Skeletal muscle tissue (tissue), 4 donors: Measurements from ENCODE around the gene NRXN3. TPM values are rescaled to one million over a fixed set of nuclear protein-coding genes. Genes with fewer than 3 reads are reported as not detected.

Experiments
- H3K27ac ChIP-seq: one replicate; pipeline ENCODE4 v1.7.0; 2013; ENCODE audit warnings: mild to moderate bottlenecking, low read depth, low read length, inconsistent platforms
- H3K27me3 ChIP-seq, 3 donors: one replicate each; pipeline ENCODE4 v1.7.0; 2013; ENCODE audit warnings: low read length in 3 of 3; ENCODE audit not compliant: control insufficient read depth in 3 of 3, insufficient read depth in 3 of 3
- H3K36me3 ChIP-seq, 3 donors: one replicate each; pipeline ENCODE4 v1.7.0; 2013; ENCODE audit warnings: low read length in 3 of 3; ENCODE audit not compliant: control insufficient read depth in 3 of 3, insufficient read depth in 3 of 3
- H3K4me1 ChIP-seq, 3 donors: one replicate each; pipeline ENCODE4 v1.7.0; 2013; ENCODE audit warnings: low read length in 3 of 3, mild to moderate bottlenecking in 3 of 3; ENCODE audit not compliant: control insufficient read depth in 3 of 3, insufficient read depth in 3 of 3
- H3K4me3 ChIP-seq, 3 donors: one replicate each; pipeline ENCODE4 v1.7.0; 2013; ENCODE audit warnings: low read length in 3 of 3
- H3K9ac ChIP-seq, 3 donors: one replicate each; pipeline ENCODE4 v1.7.0; 2013; ENCODE audit warnings: low read length in 3 of 3, mild to moderate bottlenecking in 3 of 3, moderate library complexity in 2 of 3, low read depth in 1 of 3
- H3K9me3 ChIP-seq, 3 donors: one replicate each; pipeline ENCODE4 v1.7.0; 2013; ENCODE audit warnings: low read length in 3 of 3; ENCODE audit not compliant: control insufficient read depth in 3 of 3
- total RNA-seq: library from RNA; depleted of rRNA; stranded (reverse); fragments of >200 nt; gene quantifications from one replicate; pipeline ENCODE4 v1.2.3, GENCODE V29; 2014
- donor health status: Osteomylitis.

NRXN3 gene
- total RNA-seq, 1 donor from 2014 or later, result 0.52 TPM

DNA sequence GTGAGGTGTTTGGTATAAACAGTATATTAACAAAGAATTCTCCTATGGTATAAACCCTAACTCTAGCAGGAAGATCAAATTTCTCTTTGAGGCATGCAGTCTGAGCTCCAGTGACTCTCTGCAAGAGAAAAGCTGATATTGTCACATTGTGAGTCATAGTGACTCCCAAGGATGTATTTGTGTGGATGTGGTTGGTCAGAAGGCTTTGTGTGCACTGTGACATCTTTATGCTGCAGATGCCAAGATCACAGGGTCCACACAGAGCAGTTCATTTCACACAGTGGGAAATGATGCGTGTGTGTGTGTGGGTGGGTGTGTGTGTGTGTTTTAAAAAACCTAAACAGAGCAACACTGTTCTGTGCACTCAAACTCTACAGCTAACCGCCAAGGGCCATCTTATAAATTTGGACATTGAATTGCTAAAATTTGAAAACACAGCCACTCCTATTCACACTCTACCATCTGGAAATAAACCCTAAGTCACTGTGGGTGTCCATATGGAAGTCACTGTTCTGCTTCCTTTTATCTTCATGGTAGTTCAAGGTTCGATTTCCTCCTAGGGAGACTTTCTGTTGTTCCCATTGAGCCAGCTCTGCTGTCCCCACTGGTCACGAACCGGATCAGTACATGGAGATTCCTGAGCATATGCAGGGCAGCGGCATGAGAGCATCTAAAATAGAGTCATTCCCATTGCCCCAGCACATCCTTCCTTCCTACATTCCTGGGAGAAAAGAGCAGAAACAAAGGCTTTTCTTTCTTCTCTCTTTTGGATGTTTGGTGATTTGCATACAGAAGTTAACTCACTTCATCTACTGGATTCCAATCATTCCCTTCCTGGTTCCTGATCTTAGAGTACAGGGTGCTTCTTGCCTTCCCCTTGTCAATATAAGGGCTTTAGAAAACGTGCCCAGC is 1313.6 kb downstream of the NRXN3 start:
- no peaks in the 10 kb centered on the region for H3K9me3 ChIP-seq
- no peaks in the 10 kb centered on the region for H3K36me3 ChIP-seq
- no peak overlapping the region for H3K4me3 ChIP-seq
- no peak overlapping the region for H3K9ac ChIP-seq
- no peaks in the 10 kb centered on the region for H3K27me3 ChIP-seq
- no peaks in the 10 kb centered on the region for H3K4me1 ChIP-seq
- no peak overlapping the region for H3K27ac ChIP-seq

DNA sequence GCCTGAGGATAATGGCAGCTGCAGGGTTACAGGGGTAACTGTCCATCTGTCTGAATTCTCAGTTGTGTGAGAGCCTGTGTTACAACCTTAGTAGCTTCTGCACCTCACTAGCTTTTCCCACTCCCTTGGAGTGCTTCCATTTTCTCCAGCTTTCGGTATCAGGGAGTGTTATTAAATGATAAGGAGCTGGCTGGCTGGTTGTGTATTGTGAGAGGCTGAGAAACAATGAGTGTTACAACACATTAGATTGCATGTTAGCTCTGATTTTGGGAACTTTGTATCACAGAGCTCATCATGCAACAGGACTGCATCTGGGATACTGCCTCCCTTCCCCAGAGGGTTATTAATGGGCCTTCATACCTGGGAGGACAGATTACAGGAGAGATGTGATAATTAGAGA is 1317.5 kb downstream of the NRXN3 start:
- H3K27ac ChIP-seq, result no peak overlapping the region
- H3K36me3 ChIP-seq, result no peaks in the 10 kb centered on the region
- no peak overlapping the region for H3K4me3 ChIP-seq
- H3K9ac ChIP-seq, result no peak overlapping the region
- no peaks in the 10 kb centered on the region for H3K9me3 ChIP-seq
- no peaks in the 10 kb centered on the region for H3K4me1 ChIP-seq
- H3K27me3 ChIP-seq, result no peaks in the 10 kb centered on the region

DNA sequence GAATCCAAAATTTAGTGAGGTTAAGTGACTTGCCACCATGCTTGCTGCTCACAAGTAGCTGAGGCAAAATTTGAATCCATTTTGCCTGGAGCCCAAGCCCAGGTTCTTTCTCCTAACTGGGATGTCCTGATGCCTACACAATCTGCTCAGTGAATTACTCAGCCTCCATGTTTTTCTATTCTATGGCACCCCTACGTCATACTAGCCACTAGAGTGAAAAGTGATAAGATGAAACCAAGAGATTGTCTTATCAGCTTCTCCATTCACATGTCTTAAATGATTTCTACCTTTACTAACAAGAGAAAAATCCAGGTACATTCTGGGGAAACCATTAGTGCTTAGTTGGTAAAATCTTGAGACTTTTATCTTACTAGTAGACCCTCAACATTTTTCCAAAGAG is 1321.0 kb downstream of the NRXN3 start:
- Histone ChIP-seq H3K9me3 (no peaks in the 10 kb centered on the region), H3K9ac (no peak overlapping the region), H3K27me3 (no peaks in the 10 kb centered on the region), H3K4me3 (no peak overlapping the region), H3K4me1 (no peaks in the 10 kb centered on the region), H3K27ac (no peak overlapping the region), H3K36me3 (no peaks in the 10 kb centered on the region)

DNA sequence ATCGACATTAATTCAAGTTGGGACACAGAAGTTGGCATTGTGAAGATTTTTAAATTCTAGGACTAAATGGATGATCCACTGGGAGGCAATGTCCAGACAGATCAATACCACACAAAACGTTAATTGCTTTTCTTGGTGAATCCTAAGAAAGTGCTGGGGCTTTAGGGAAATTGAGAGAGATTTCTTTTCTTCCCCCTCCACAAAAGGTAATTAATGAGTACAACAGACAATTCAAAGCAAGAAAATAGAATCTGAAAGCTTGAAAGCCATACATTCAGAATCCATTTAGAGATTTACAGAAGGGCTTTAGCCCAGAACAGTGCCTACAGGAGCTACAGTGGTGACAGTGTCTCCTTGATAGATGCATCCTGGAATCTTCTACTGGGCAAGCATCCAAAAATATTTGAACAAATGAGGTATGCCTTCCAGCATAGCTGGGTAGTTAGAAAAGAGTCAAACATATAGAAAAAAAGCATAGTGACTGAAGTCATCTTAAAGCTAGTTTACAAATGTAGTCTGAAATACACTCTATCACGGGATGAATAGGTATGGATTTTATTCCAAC is 1323.0 kb downstream of the NRXN3 start:
- Histone ChIP-seq H3K36me3 (no peaks in the 10 kb centered on the region), H3K4me3 (no peak overlapping the region), H3K27ac (no peak overlapping the region), H3K9ac (no peak overlapping the region), H3K4me1 (no peaks in the 10 kb centered on the region), H3K27me3 (no peaks in the 10 kb centered on the region), H3K9me3 (no peaks in the 10 kb centered on the region)

DNA sequence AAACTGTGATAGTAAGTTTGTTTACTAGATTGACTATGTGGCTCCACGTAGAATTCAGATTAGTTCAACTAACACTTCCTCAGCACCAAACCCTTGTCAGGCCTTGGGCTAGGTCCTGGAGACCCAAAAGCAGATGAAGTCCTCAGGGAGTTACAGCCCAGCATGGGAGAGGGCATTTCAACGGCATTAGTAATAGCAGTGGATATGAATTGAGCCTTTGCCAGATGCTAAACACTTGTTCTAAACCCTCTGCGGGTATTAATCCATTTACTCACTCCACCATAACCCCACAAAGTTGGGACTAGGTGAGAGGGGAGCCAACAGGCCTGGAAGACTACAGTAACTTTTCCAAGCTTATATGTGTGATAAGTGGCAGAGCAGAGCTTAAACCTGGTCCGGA is 1326.5 kb downstream of the NRXN3 start:
- Histone ChIP-seq H3K36me3 (no peaks in the 10 kb centered on the region), H3K4me3 (no peak overlapping the region), H3K9ac (no peak overlapping the region), H3K4me1 (no peaks in the 10 kb centered on the region), H3K27me3 (no peaks in the 10 kb centered on the region), H3K9me3 (no peaks in the 10 kb centered on the region), H3K27ac (no peak overlapping the region)

DNA sequence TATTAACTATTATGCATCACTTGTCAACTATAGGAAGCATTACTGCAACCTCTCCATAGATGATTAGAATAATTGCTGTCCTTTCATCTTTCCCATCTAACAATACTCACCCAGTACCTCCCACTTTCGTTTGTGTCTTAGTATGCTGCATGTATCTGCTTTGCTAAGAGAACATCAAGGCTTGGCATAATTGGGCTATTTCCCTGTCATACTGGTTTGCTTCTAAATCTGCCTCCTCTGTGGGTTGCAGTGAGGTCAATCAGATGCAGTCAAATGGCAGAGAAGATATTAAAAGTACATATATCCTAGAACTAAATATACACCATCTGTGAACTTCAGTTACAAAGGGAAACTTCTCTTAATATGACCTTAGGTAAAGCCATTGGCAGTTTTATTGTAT is 1330.3 kb downstream of the NRXN3 start:
- Histone ChIP-seq H3K36me3 (no peaks in the 10 kb centered on the region), H3K9ac (no peak overlapping the region), H3K4me1 (no peaks in the 10 kb centered on the region), H3K27me3 (no peaks in the 10 kb centered on the region), H3K9me3 (no peaks in the 10 kb centered on the region), H3K27ac (no peak overlapping the region), H3K4me3 (no peak overlapping the region)

DNA sequence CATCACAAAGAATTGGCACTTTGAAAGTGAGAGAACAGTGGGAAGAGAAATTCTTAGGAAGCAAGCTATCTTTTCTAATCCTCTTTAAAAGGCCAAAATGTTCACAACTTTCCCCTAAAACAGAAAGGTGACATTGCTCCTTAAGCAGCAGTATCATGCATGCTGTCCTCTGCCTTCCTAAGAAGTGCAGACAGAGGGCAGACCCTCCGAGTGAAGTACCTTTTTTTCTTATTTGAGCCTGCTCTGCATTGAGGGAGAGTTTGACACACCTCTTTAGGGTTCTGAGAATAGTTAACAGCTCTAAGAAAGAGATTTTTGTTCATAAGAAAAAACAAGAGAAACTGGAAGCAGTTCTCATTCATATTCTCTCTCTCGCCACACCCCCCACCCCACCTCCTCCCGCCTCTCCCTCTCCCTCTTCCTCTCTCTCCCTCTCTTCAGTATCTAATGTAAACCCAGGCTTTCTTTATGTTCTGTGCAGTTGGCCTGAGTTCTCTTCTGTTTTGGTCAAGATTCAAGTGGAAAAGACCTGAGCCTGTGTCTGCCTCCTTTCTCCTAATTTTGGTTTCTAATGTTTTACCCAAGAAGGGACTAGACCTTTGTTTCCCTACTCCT is 1332.1 kb downstream of the NRXN3 start:
- H3K27ac ChIP-seq, result no peak overlapping the region
- no peaks in the 10 kb centered on the region for H3K4me1 ChIP-seq
- H3K27me3 ChIP-seq, result no peaks in the 10 kb centered on the region
- H3K9me3 ChIP-seq, result no peaks in the 10 kb centered on the region
- H3K36me3 ChIP-seq, result no peaks in the 10 kb centered on the region
- no peak overlapping the region for H3K9ac ChIP-seq
- no peak overlapping the region for H3K4me3 ChIP-seq

DNA sequence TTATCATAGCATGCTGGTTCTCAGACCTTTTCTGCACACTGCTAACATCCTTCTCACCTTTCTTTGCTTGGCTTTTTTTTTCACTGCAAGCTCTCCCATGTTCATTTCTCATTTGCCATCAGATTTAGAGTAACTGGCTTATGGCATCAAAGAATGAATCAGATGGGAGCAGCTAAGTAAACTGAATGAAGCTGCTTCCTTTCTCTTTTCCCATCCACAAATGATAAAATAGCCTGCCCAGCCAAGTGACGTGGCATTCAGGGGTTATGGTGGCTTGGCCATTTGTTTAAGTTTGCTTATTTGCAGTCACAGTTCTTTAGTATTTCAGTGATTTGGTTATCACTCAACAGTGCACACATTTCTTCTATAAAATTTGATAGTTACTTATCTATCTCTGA is 1332.6 kb downstream of the NRXN3 start:
- no peaks in the 10 kb centered on the region for H3K9me3 ChIP-seq
- H3K4me3 ChIP-seq, result no peak overlapping the region
- H3K27ac ChIP-seq, result no peak overlapping the region
- H3K27me3 ChIP-seq, result no peaks in the 10 kb centered on the region
- no peaks in the 10 kb centered on the region for H3K4me1 ChIP-seq
- H3K9ac ChIP-seq, result no peak overlapping the region
- H3K36me3 ChIP-seq, result no peaks in the 10 kb centered on the region

DNA sequence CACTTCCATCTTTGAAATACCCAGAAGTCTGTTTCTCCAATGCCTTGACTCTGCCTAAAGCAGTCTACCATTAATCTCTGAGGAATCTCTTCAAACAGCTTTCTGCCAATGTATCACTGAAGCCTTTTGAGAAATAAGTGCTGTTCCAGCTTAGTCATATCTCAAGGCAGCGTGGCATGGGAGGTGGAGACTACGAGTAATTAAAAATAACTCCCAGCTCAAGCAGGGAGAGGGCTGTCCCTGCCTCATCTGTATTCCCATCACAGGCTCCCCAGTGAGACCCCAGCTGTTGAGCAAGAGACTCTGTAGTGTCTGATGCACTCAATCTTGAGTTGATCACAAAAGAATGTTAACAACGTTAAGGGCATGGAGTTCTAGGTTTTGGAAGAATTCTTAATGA is 1340.5 kb downstream of the NRXN3 start:
- Histone ChIP-seq H3K27me3 (no peaks in the 10 kb centered on the region), H3K36me3 (no peaks in the 10 kb centered on the region), H3K9ac (no peak overlapping the region), H3K4me3 (no peak overlapping the region), H3K4me1 (no peaks in the 10 kb centered on the region), H3K9me3 (no peaks in the 10 kb centered on the region), H3K27ac (no peak overlapping the region)

DNA sequence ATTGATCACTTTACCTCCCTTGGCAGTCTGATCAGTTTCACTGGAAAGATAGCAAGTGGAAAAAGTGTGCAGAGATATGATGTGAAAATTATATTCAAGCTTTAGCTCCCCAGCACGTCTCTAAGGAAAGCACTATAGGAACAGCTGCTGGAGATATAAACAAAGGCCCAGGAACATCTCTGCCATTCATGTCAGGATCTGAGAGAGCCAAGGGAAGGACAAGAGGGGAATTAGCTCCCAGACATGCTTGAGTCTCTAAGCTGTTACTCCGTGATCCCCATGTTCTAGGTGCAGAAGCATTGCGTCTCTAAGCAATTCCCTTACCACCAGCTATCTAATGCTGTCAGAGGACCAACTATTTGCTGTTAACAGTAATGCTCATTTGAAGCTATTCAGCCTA is 1341.0 kb downstream of the NRXN3 start:
- Histone ChIP-seq H3K36me3 (no peaks in the 10 kb centered on the region), H3K9ac (no peak overlapping the region), H3K4me3 (no peak overlapping the region), H3K27me3 (no peaks in the 10 kb centered on the region), H3K27ac (no peak overlapping the region), H3K9me3 (no peaks in the 10 kb centered on the region), H3K4me1 (no peaks in the 10 kb centered on the region)
